ENCODE measurements around the gene KRTAP10-11.
"Not testable (repeated sequence)": the region's sequence is repeated elsewhere in the genome, so short reads cannot be mapped to it uniquely, and the experiment has no call there.

Gene KRTAP10-11

GRCh38 chr21:44684483-44684882 lies 38.3 kb downstream of the KRTAP10-11 start:
- Histone ChIP-seq H3K9ac (ENCODE audit: low read length) (no peak overlapping the region), H3K36me3 (ENCODE audit: control insufficient read depth, insufficient read depth, low read length) (no peaks in the 10 kb centered on the region), H3K9me3 (ENCODE audit: control insufficient read depth, low read length) (no peaks in the 10 kb centered on the region), H3K27me3 (ENCODE audit: control insufficient read depth, insufficient read depth, low read length) (peaks cover 20% of the 10 kb centered on the region), H3K4me1 (ENCODE audit: control insufficient read depth, insufficient read depth, low read length) (no peaks in the 10 kb centered on the region), H3K4me3 (ENCODE audit: low read length) (no peak overlapping the region)

GRCh38 chr21:44685050-44685449 lies 38.8 kb downstream of the KRTAP10-11 start:
- not testable (repeated sequence) for H3K4me3 ChIP-seq (ENCODE audit: low read length); H3K9me3 ChIP-seq (ENCODE audit: control insufficient read depth, low read length); H3K36me3 ChIP-seq (ENCODE audit: control insufficient read depth, insufficient read depth, low read length); H3K4me1 ChIP-seq (ENCODE audit: control insufficient read depth, insufficient read depth, low read length); H3K9ac ChIP-seq (ENCODE audit: low read length)
- H3K27me3 ChIP-seq (ENCODE audit: control insufficient read depth, insufficient read depth, low read length): peaks cover 20% of the 10 kb centered on the region

GRCh38 chr21:44686000-44686781 lies 40.0 kb downstream of the KRTAP10-11 start:
- Histone ChIP-seq H3K4me1 (ENCODE audit: control insufficient read depth, insufficient read depth, low read length) (no peaks in the 10 kb centered on the region), H3K36me3 (ENCODE audit: control insufficient read depth, insufficient read depth, low read length) (no peaks in the 10 kb centered on the region), H3K9ac (ENCODE audit: low read length) (no peak overlapping the region), H3K9me3 (ENCODE audit: control insufficient read depth, low read length) (no peaks in the 10 kb centered on the region), H3K27me3 (ENCODE audit: control insufficient read depth, insufficient read depth, low read length) (peaks cover 20% of the 10 kb centered on the region), H3K4me3 (ENCODE audit: low read length) (no peak overlapping the region)

GRCh38 chr21:44686843-44687561 lies 40.8 kb downstream of the KRTAP10-11 start:
- H3K36me3 ChIP-seq (ENCODE audit: control insufficient read depth, insufficient read depth, low read length): no peaks in the 10 kb centered on the region
- peaks cover 20% of the 10 kb centered on the region for H3K27me3 ChIP-seq (ENCODE audit: control insufficient read depth, insufficient read depth, low read length)
- no peak overlapping the region for H3K4me3 ChIP-seq (ENCODE audit: low read length)
- H3K4me1 ChIP-seq (ENCODE audit: control insufficient read depth, insufficient read depth, low read length): no peaks in the 10 kb centered on the region
- H3K9me3 ChIP-seq (ENCODE audit: control insufficient read depth, low read length): no peaks in the 10 kb centered on the region
- H3K9ac ChIP-seq (ENCODE audit: low read length): no peak overlapping the region

GRCh38 chr21:44687671-44688070 lies 41.5 kb downstream of the KRTAP10-11 start:
- H3K9ac ChIP-seq (ENCODE audit: low read length): no peak overlapping the region
- no peaks in the 10 kb centered on the region for H3K9me3 ChIP-seq (ENCODE audit: control insufficient read depth, low read length)
- H3K36me3 ChIP-seq (ENCODE audit: control insufficient read depth, insufficient read depth, low read length): no peaks in the 10 kb centered on the region
- no peak overlapping the region for H3K4me3 ChIP-seq (ENCODE audit: low read length)
- H3K27me3 ChIP-seq (ENCODE audit: control insufficient read depth, insufficient read depth, low read length): peaks cover 20% of the 10 kb centered on the region
- H3K4me1 ChIP-seq (ENCODE audit: control insufficient read depth, insufficient read depth, low read length): no peaks in the 10 kb centered on the region

GRCh38 chr21:44689740-44690139 lies 43.5 kb downstream of the KRTAP10-11 start:
- not testable (repeated sequence) for H3K4me1 ChIP-seq (ENCODE audit: control insufficient read depth, insufficient read depth, low read length); H3K4me3 ChIP-seq (ENCODE audit: low read length); H3K9me3 ChIP-seq (ENCODE audit: control insufficient read depth, low read length); H3K36me3 ChIP-seq (ENCODE audit: control insufficient read depth, insufficient read depth, low read length); H3K9ac ChIP-seq (ENCODE audit: low read length)
- H3K27me3 ChIP-seq (ENCODE audit: control insufficient read depth, insufficient read depth, low read length): peaks cover 20% of the 10 kb centered on the region

- H3K36me3 ChIP-seq (ENCODE audit: control insufficient read depth, insufficient read depth, low read length): no peaks in the 10 kb centered on the region
- no peak overlapping the region for H3K4me3 ChIP-seq (ENCODE audit: low read length)
- no peak overlapping the region for H3K9ac ChIP-seq (ENCODE audit: low read length)
- no peaks in the 10 kb centered on the region for H3K9me3 ChIP-seq (ENCODE audit: control insufficient read depth, low read length)
- H3K4me1 ChIP-seq (ENCODE audit: control insufficient read depth, insufficient read depth, low read length): no peaks in the 10 kb centered on the region
- H3K27me3 ChIP-seq (ENCODE audit: control insufficient read depth, insufficient read depth, low read length): peaks cover 24% of the 10 kb centered on the region
Measured at GRCh38 chr21:44691686-44692085, 45.5 kb downstream of the KRTAP10-11 start.

- no peak overlapping the region for H3K4me3 ChIP-seq (ENCODE audit: low read length)
- H3K9ac ChIP-seq (ENCODE audit: low read length): no peak overlapping the region
- no peaks in the 10 kb centered on the region for H3K36me3 ChIP-seq (ENCODE audit: control insufficient read depth, insufficient read depth, low read length)
- peaks cover 23% of the 10 kb centered on the region for H3K27me3 ChIP-seq (ENCODE audit: control insufficient read depth, insufficient read depth, low read length)
- no peaks in the 10 kb centered on the region for H3K9me3 ChIP-seq (ENCODE audit: control insufficient read depth, low read length)
- no peaks in the 10 kb centered on the region for H3K4me1 ChIP-seq (ENCODE audit: control insufficient read depth, insufficient read depth, low read length)
Measured at GRCh38 chr21:44692798-44693512, 46.7 kb downstream of the KRTAP10-11 start.

GRCh38 chr21:44694776-44695175 lies 48.6 kb downstream of the KRTAP10-11 start:
- peaks cover 29% of the 10 kb centered on the region for H3K27me3 ChIP-seq (ENCODE audit: control insufficient read depth, insufficient read depth, low read length)
- no peaks in the 10 kb centered on the region for H3K4me1 ChIP-seq (ENCODE audit: control insufficient read depth, insufficient read depth, low read length)
- H3K9ac ChIP-seq (ENCODE audit: low read length): no peak overlapping the region
- no peaks in the 10 kb centered on the region for H3K36me3 ChIP-seq (ENCODE audit: control insufficient read depth, insufficient read depth, low read length)
- H3K4me3 ChIP-seq (ENCODE audit: low read length): no peak overlapping the region
- H3K9me3 ChIP-seq (ENCODE audit: control insufficient read depth, low read length): no peaks in the 10 kb centered on the region

GRCh38 chr21:44695184-44695583 lies 49.0 kb downstream of the KRTAP10-11 start:
- Histone ChIP-seq H3K27me3 (ENCODE audit: control insufficient read depth, insufficient read depth, low read length) (peaks cover 33% of the 10 kb centered on the region), H3K36me3 (ENCODE audit: control insufficient read depth, insufficient read depth, low read length) (no peaks in the 10 kb centered on the region), H3K9ac (ENCODE audit: low read length) (no peak overlapping the region), H3K9me3 (ENCODE audit: control insufficient read depth, low read length) (no peaks in the 10 kb centered on the region), H3K4me1 (ENCODE audit: control insufficient read depth, insufficient read depth, low read length) (no peaks in the 10 kb centered on the region), H3K4me3 (ENCODE audit: low read length) (no peak overlapping the region)

GRCh38 chr21:44695641-44696040 lies 49.4 kb downstream of the KRTAP10-11 start:
- Histone ChIP-seq H3K4me1 (ENCODE audit: control insufficient read depth, insufficient read depth, low read length) (no peaks in the 10 kb centered on the region), H3K4me3 (ENCODE audit: low read length) (no peak overlapping the region), H3K9ac (ENCODE audit: low read length) (no peak overlapping the region), H3K36me3 (ENCODE audit: control insufficient read depth, insufficient read depth, low read length) (no peaks in the 10 kb centered on the region), H3K9me3 (ENCODE audit: control insufficient read depth, low read length) (no peaks in the 10 kb centered on the region), H3K27me3 (ENCODE audit: control insufficient read depth, insufficient read depth, low read length) (peaks cover 37% of the 10 kb centered on the region)

GRCh38 chr21:44696572-44696971 lies 50.4 kb downstream of the KRTAP10-11 start:
- peaks cover 42% of the 10 kb centered on the region for H3K27me3 ChIP-seq (ENCODE audit: control insufficient read depth, insufficient read depth, low read length)
- H3K4me3 ChIP-seq (ENCODE audit: low read length): no peak overlapping the region
- H3K4me1 ChIP-seq (ENCODE audit: control insufficient read depth, insufficient read depth, low read length): no peaks in the 10 kb centered on the region
- H3K9ac ChIP-seq (ENCODE audit: low read length): no peak overlapping the region
- no peaks in the 10 kb centered on the region for H3K36me3 ChIP-seq (ENCODE audit: control insufficient read depth, insufficient read depth, low read length)
- H3K9me3 ChIP-seq (ENCODE audit: control insufficient read depth, low read length): no peaks in the 10 kb centered on the region

All from mucosa of stomach (tissue), 1 donor.